CD4-positive, alpha-beta T cell (primary cell): ENCODE data around the gene CCDC183. TPM values are rescaled to one million over a fixed set of nuclear protein-coding genes. Genes with fewer than 3 reads are reported as not detected.

ENCODE experiments used
- ATAC-seq: fragments of 200-7000 bp; cut with Tn5 transposase; one replicate; pipeline ENCODE4 v1.10.0; 2022; ENCODE audit warnings: mild to moderate bottlenecking; ENCODE audit not compliant: poor library complexity
- CTCF ChIA-PET: fragments of 350-600 bp; sonication (Branson Sonifier 250); formaldehyde crosslinking; loops from one replicate; lab custom pipeline; 2021; ENCODE audit warnings: antibody characterized with exemption, inconsistent platforms; lab: Charles Lee
- POLR2A ChIA-PET: fragments of 350-600 bp; sonication (Branson Sonifier 250); formaldehyde crosslinking; loops from one replicate; lab custom pipeline; 2021; ENCODE audit warnings: antibody characterized with exemption, inconsistent platforms; lab: Charles Lee
- DNase-seq, 14 experiments: peaks; one replicate each; pipeline ENCODE4 v3.0.0-alpha.2; 2013 to 2020; ENCODE audit warnings: mixed read lengths in 2 of 14
- H3K27ac ChIP-seq, 2 donors: one replicate each; pipeline versions ENCODE4 v1.5.1 to v1.7.0; 2013; ENCODE audit warnings: low read length in 2 of 2, low read depth in 1 of 2, mild to moderate bottlenecking in 1 of 2
- H3K27me3 ChIP-seq, 2 experiments: 1 replicate in 1 of 2; 2 replicates in 1 of 2; pipeline versions ENCODE4 v1.6.1 to v1.7.0; 2013; ENCODE audit warnings: low read length in 2 of 2, control low read depth in 1 of 2, mild to moderate bottlenecking in 1 of 2, moderate library complexity in 1 of 2; ENCODE audit not compliant: insufficient read depth in 2 of 2, control insufficient read depth in 1 of 2
- H3K36me3 ChIP-seq: one replicate; pipeline ENCODE4 v1.6.1; 2013; ENCODE audit warnings: low read length, control low read depth; ENCODE audit not compliant: insufficient read depth
- H3K4me1 ChIP-seq: one replicate; pipeline ENCODE4 v1.6.1; 2013; ENCODE audit warnings: low read length, control low read depth; ENCODE audit not compliant: insufficient read depth
- H3K4me3 ChIP-seq: one replicate; pipeline ENCODE4 v1.5.1; 2013; ENCODE audit warnings: mild to moderate bottlenecking, low read length, moderate library complexity
- H3K9me3 ChIP-seq, 2 experiments: 1 replicate in 1 of 2; 2 replicates in 1 of 2; pipeline versions ENCODE4 v1.6.1 to v1.7.0; 2013; ENCODE audit warnings: low read length in 2 of 2, mild to moderate bottlenecking in 2 of 2, control low read depth in 1 of 2, moderate library complexity in 1 of 2; ENCODE audit not compliant: control insufficient read depth in 1 of 2, insufficient read depth in 1 of 2
- H3K27ac Mint-ChIP-seq: one replicate; pipeline ENCODE4 v1.8.0; 2020; ENCODE audit warnings: mixed read lengths
- H3K27me3 Mint-ChIP-seq: one replicate; pipeline ENCODE4 v1.8.0; 2021; ENCODE audit warnings: mixed read lengths
- H3K36me3 Mint-ChIP-seq: one replicate; pipeline ENCODE4 v1.8.0; 2021; ENCODE audit warnings: low read depth, mixed read lengths
- H3K4me1 Mint-ChIP-seq: one replicate; pipeline ENCODE4 v1.8.0; 2021; ENCODE audit warnings: low read depth, mixed read lengths
- H3K4me3 Mint-ChIP-seq: one replicate; pipeline ENCODE4 v1.8.0; 2020; ENCODE audit warnings: mild to moderate bottlenecking, mixed read lengths
- H3K9me3 Mint-ChIP-seq: one replicate; pipeline ENCODE4 v1.8.0; 2020; ENCODE audit warnings: mixed read lengths
- CTCF ChIP-seq: fragments of 200-600 bp; IDR thresholded peaks from one replicate; pipeline ENCODE4 v1.8.0; 2022; ENCODE audit warnings: antibody characterized with exemption, mild to moderate bottlenecking
- intact Hi-C, 2 experiments: fragments of 100-400 bp; cut with DNase I in 1 of 2; cut with micrococcal nuclease in 1 of 2; formaldehyde crosslinking; loops; one replicate each; pipeline versions ENCODE4 v1.15.1 to v1.9.0; 2023 to 2025; cut with DNase I, micrococcal nuclease
- total RNA-seq, 174 experiments: library from RNA in 2 of 174; stranded (reverse) in 2 of 174; gene quantifications; one replicate each; pipeline ENCODE4 v1.2.3 and lab custom pipeline; 2021 to 2026

Gene CCDC183
- total RNA-seq, 2 experiments from 2014 or later: 3.0 to 4.6 TPM

- Mint-ChIP-seq H3K4me3 (no peak overlapping the region), H3K4me1 (peaks cover 8% of the 10 kb centered on the region), H3K36me3 (peaks cover 9% of the 10 kb centered on the region), H3K27me3 (no peaks in the 10 kb centered on the region), H3K9me3 (no peaks in the 10 kb centered on the region), H3K27ac (no peak overlapping the region)
- intact Hi-C loops: no loop called here
- no peak for TF ChIP-seq CTCF
- H3K27me3 ChIP-seq: no peaks in the 10 kb centered on the region
- POLR2A ChIA-PET: no interaction called here
- H3K27ac ChIP-seq: no peak overlapping the region
- CTCF ChIA-PET: no interaction called here
- no peak overlapping the region for H3K4me3 ChIP-seq
- no peaks in the 10 kb centered on the region for H3K4me1 ChIP-seq
- no peaks in the 10 kb centered on the region for H3K9me3 ChIP-seq
- peaks cover 23% of the 10 kb centered on the region for H3K36me3 ChIP-seq
- ATAC-seq (no peak), DNase-seq (no peak)
Measured at GRCh38 chr9:136823136-136824046, 27.3 kb downstream of the CCDC183 start.

GRCh38 chr9:136824496-136825225, 28.5 kb downstream of the CCDC183 start:
- Histone ChIP-seq H3K36me3 (peaks cover 32% of the 10 kb centered on the region), H3K4me1 (no peaks in the 10 kb centered on the region), H3K27me3 (no peaks in the 10 kb centered on the region), H3K4me3 (no peak overlapping the region), H3K27ac (no peak overlapping the region), H3K9me3 (no peaks in the 10 kb centered on the region)
- CTCF ChIA-PET: no interaction called here
- H3K36me3 Mint-ChIP-seq: peaks cover 19% of the 10 kb centered on the region
- ATAC-seq (no peak), DNase-seq (no peak)
- H3K27ac Mint-ChIP-seq: no peak overlapping the region
- H3K4me1 Mint-ChIP-seq: peaks cover 8% of the 10 kb centered on the region
- no peaks in the 10 kb centered on the region for H3K9me3 Mint-ChIP-seq
- no peak overlapping the region for H3K4me3 Mint-ChIP-seq
- intact Hi-C loops: no loop called here
- H3K27me3 Mint-ChIP-seq: no peaks in the 10 kb centered on the region
- POLR2A ChIA-PET: no interaction called here
- no peak for TF ChIP-seq CTCF

GRCh38 chr9:136825295-136826187, 29.4 kb downstream of the CCDC183 start:
- Mint-ChIP-seq H3K4me1 (peaks cover 7% of the 10 kb centered on the region), H3K4me3 (no peak overlapping the region), H3K27ac (no peak overlapping the region), H3K9me3 (no peaks in the 10 kb centered on the region), H3K36me3 (peaks cover 21% of the 10 kb centered on the region), H3K27me3 (no peaks in the 10 kb centered on the region)
- Histone ChIP-seq H3K36me3 (peaks cover 40% of the 10 kb centered on the region), H3K4me1 (no peaks in the 10 kb centered on the region), H3K9me3 (no peaks in the 10 kb centered on the region), H3K27ac (no peak overlapping the region), H3K4me3 (no peak overlapping the region), H3K27me3 (no peaks in the 10 kb centered on the region)
- DNase-seq (no peak), ATAC-seq (no peak)
- CTCF ChIA-PET: no interaction called here
- intact Hi-C loops: no loop called here
- no peak for TF ChIP-seq CTCF
- POLR2A ChIA-PET: no interaction called here
